Kidney (tissue), 14 donors: ENCODE results near the gene FHOD3. TPM values are rescaled to one million over a fixed set of nuclear protein-coding genes. Genes with fewer than 3 reads are reported as not detected.

Source experiments
- DNase-seq, 5 donors: peaks; one replicate each; pipeline ENCODE4 v3.0.0-alpha.2; 2013 to 2020
- FAIRE-seq: peaks from 2 replicates; lab custom pipeline; 2012; peaks lifted over from hg19 to GRCh38; lab: Jason Lieb, UNC
- H3K27ac ChIP-seq, 2 donors: one replicate each; pipeline ENCODE4 v1.7.0; 2013; ENCODE audit warnings: low read depth in 2 of 2, low read length in 2 of 2, inconsistent platforms in 1 of 2
- H3K27me3 ChIP-seq: one replicate; pipeline ENCODE4 v1.7.1; 2013; ENCODE audit warnings: low read length, inconsistent platforms; ENCODE audit not compliant: control insufficient read depth, insufficient read depth
- H3K36me3 ChIP-seq, 3 donors: one replicate each; pipeline versions ENCODE4 v1.7.0 to v1.7.1; 2013; ENCODE audit warnings: low read length in 3 of 3, control low read depth in 1 of 3, inconsistent platforms in 1 of 3; ENCODE audit not compliant: insufficient read depth in 3 of 3, control insufficient read depth in 2 of 3
- H3K4me1 ChIP-seq, 3 donors: one replicate each; pipeline versions ENCODE4 v1.7.0 to v1.7.1; 2013; ENCODE audit warnings: low read length in 3 of 3, inconsistent platforms in 1 of 3, low read depth in 1 of 3; ENCODE audit not compliant: control insufficient read depth in 2 of 3, insufficient read depth in 2 of 3
- H3K4me3 ChIP-seq, 3 donors: one replicate each; pipeline versions ENCODE4 v1.7.0 to v1.8.1; 2013; ENCODE audit warnings: low read length in 3 of 3, control low read depth in 1 of 3, inconsistent platforms in 1 of 3
- H3K9ac ChIP-seq, 3 donors: one replicate each; pipeline versions ENCODE4 v1.7.0 to v1.7.1; 2013; ENCODE audit warnings: low read length in 3 of 3, control low read depth in 1 of 3, inconsistent platforms in 1 of 3
- H3K9me3 ChIP-seq, 3 donors: one replicate each; pipeline versions ENCODE4 v1.7.0 to v1.7.1; 2013; ENCODE audit warnings: low read length in 3 of 3, control low read depth in 1 of 3, inconsistent platforms in 1 of 3; ENCODE audit not compliant: control insufficient read depth in 2 of 3, insufficient read depth in 1 of 3
- intact Hi-C: fragments of 100-400 bp; cut with DNase I; formaldehyde crosslinking; loops from one replicate; pipeline ENCODE4 v1.11.1; 2022
- polyA plus RNA-seq: library from polyadenylated mRNA; stranded (reverse); fragments of 350-450 nt; fragmentation: Illumina TruSeq; extraction: RNeasy Lipid Tissue Mini Kit (QIAGEN cat#74804); gene quantifications from one replicate; pipeline ENCODE4 v1.2.3, GENCODE V29; 2014; ENCODE audit warnings: low read depth, low replicate concordance; ENCODE audit not compliant: insufficient read depth
- total RNA-seq: library from RNA; stranded (reverse); fragmentation: NEBNext Ultra II Directional; extraction: Animal tissue kit (Norgen Biotek cat#: 25700); gene quantifications from one replicate; pipeline ENCODE4 v1.2.1, GENCODE V29; 2021
- TF ChIP-seq, protein P1 (sequence below): IDR thresholded peaks from 3 replicates; pipeline ENCODE4 v1.5.1; 2012; ENCODE audit warnings: mild to moderate bottlenecking, moderate library complexity, borderline replicate concordance; ENCODE audit not compliant: insufficient read depth; ENCODE audit errors: extremely low read depth
- donor health status: control.
- donor health status: control.
- donor health status: control.
- donor health status: control.
- donor health status: control.
- donor health status: DM: yes; HTN: yes; CAD: no.
- donor health status: Normal renal cell carcinoma (clear cell type).

Gene FHOD3
- total and polyA plus RNA-seq, 2 donors from 2014 or later: 21.5 to 28.0 TPM

DNA sequence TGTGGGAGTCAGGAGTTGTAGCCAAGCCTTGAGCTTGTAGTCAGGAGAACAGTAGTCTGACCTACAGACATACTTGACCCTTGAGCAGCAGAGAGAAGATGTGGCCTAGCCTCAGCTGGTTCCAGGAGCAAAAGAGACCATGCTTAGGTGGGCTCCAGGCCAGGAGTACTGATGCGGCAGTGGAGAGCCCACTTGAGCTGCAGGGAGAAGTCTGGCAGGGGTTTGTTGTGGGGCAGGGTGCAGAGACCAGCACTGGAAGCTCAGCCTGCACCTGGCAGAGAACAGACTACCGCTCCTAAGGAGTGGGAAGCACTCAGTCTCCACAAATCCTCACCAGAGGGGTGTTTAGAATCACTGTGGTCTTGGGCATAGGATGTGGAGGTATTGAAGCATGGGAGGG lies 333.4 kb downstream of the FHOD3 start:
- TF ChIP-seq, protein P1, sequence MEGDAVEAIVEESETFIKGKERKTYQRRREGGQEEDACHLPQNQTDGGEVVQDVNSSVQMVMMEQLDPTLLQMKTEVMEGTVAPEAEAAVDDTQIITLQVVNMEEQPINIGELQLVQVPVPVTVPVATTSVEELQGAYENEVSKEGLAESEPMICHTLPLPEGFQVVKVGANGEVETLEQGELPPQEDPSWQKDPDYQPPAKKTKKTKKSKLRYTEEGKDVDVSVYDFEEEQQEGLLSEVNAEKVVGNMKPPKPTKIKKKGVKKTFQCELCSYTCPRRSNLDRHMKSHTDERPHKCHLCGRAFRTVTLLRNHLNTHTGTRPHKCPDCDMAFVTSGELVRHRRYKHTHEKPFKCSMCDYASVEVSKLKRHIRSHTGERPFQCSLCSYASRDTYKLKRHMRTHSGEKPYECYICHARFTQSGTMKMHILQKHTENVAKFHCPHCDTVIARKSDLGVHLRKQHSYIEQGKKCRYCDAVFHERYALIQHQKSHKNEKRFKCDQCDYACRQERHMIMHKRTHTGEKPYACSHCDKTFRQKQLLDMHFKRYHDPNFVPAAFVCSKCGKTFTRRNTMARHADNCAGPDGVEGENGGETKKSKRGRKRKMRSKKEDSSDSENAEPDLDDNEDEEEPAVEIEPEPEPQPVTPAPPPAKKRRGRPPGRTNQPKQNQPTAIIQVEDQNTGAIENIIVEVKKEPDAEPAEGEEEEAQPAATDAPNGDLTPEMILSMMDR: no peak
- Histone ChIP-seq H3K9ac (no peak overlapping the region), H3K9me3 (no peaks in the 10 kb centered on the region), H3K27ac (no peak overlapping the region), H3K36me3 (no peaks in the 10 kb centered on the region), H3K4me3 (no peak overlapping the region), H3K4me1 (no peaks in the 10 kb centered on the region), H3K27me3 (no peaks in the 10 kb centered on the region)
- FAIRE-seq (no peak), DNase-seq (no peak)
- intact Hi-C loops: no loop called here

- Histone ChIP-seq H3K27me3 (no peaks in the 10 kb centered on the region), H3K27ac (no peak overlapping the region), H3K4me1 (no peaks in the 10 kb centered on the region), H3K4me3 (no peak overlapping the region), H3K9me3 (no peaks in the 10 kb centered on the region), H3K36me3 (no peaks in the 10 kb centered on the region), H3K9ac (no peak overlapping the region)
- TF ChIP-seq, protein P1: no peak
- intact Hi-C loops: no loop called here
- DNase-seq (no peak), FAIRE-seq (no peak)
Measured at GRCh38 chr18:36633961-36634412, 336.5 kb downstream of the FHOD3 start.

DNA sequence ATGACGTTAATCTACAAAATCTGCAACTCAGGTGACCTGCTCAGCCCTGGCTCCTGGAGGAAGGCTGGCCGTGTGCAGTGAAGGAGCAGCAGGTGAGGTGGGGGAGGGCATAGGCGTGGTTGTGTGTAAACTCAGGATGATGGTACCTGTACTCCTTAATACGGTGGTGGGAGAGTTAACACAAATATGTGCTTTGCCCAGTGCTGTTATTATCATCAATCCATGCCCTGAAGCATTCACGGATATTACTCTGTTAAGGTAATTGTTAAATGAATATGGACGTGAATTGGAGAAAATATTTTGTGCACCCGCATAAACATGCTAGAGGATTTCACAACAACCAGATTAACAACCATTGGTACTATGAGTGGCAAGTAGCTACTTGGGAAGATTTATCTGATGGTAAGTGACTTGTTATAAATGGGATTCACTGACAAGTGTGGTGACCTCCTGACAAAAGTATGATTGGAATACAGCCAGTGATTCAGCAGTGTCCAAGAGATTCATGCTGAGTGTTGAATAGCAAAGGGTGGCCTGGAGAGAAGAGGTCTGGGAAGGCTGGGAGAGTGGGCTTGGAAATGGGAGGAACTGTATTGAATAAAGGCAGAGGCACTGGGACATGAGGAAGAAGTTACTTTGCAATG lies 337.2 kb downstream of the FHOD3 start:
- intact Hi-C loops: no loop called here
- Histone ChIP-seq H3K9me3 (no peaks in the 10 kb centered on the region), H3K9ac (no peak overlapping the region), H3K27ac (no peak overlapping the region), H3K36me3 (no peaks in the 10 kb centered on the region), H3K4me1 (no peaks in the 10 kb centered on the region), H3K4me3 (no peak overlapping the region), H3K27me3 (no peaks in the 10 kb centered on the region)
- TF ChIP-seq, protein P1: no peak
- DNase-seq (no peak), FAIRE-seq (no peak)
